GM20000 (cell line): Measurements from ENCODE around the gene USP1.

Experiments
- DNase-seq: peaks from one replicate; pipeline ENCODE4 v3.0.0; 2012; ENCODE audit warnings: low spot score
- TF ChIP-seq, protein P1 (sequence below): IDR thresholded peaks from 2 replicates; pipeline ENCODE4 v1.5.1; 2012; ENCODE audit warnings: mild to moderate bottlenecking, control low read depth; ENCODE audit errors: extremely low read depth, missing control alignments

Gene USP1

DNA sequence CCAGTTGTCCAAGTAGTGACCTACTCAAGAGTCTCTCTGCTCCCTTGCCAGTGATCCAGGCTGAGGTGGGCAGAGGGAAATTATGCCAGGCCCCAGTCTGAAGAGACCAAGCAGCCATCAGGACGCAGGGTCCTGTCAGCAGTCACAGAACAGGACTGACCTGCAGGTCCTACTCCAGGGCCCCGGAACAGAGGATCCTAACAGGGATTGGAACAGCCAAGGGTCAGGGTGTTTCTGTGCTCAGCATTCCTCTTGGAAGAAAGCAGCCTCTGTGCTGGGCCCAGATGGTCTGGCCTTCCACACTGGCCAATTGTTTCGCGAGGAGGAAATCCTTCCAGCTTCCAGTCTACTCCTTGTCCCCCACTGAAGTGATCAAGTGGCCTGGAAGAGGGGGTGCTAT, 41.6 kb upstream of the USP1 start:
- DNase-seq, result no peak
- TF ChIP-seq, protein P1, sequence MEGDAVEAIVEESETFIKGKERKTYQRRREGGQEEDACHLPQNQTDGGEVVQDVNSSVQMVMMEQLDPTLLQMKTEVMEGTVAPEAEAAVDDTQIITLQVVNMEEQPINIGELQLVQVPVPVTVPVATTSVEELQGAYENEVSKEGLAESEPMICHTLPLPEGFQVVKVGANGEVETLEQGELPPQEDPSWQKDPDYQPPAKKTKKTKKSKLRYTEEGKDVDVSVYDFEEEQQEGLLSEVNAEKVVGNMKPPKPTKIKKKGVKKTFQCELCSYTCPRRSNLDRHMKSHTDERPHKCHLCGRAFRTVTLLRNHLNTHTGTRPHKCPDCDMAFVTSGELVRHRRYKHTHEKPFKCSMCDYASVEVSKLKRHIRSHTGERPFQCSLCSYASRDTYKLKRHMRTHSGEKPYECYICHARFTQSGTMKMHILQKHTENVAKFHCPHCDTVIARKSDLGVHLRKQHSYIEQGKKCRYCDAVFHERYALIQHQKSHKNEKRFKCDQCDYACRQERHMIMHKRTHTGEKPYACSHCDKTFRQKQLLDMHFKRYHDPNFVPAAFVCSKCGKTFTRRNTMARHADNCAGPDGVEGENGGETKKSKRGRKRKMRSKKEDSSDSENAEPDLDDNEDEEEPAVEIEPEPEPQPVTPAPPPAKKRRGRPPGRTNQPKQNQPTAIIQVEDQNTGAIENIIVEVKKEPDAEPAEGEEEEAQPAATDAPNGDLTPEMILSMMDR, result no peak

DNA sequence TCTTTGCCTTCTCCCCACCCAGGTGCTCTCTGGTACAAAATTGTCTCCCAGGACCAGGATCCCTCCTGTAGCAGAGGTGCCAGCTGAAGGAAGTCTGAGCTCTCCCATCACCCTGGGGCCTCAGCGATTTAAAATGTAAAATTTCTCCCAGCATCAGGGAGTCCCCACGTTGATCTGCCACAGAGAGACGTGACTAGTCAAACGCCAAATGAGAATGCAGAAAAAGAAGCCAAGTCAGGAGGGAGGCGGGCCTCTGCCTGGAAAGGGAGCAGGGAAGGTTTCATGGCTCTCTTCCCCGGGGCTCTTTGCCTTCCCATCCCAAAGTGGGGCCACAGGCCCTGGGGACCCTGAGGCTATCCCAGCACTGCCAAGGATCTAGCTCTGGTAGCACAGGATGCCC, 40.0 kb upstream of the USP1 start:
- no peak for DNase-seq
- TF ChIP-seq, protein P1, result no peak

DNA sequence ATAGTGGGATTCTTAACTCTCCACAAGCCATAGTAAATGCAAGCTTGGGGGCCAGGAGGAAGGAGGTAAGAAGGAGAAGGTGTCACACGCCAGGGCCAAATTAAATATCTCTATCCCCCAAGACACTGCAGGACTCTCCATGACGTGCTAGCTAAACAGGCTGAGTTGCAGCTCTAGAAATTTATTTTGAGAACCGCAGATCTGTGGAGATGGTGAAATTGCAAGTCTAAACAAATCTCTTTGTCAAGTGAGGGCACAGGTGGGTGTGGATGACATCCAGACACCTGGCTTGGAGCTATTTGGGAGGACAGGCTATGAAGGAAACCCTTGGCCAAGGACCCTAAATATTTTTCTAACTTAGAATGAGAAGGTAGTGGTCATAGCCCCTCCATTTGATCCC, 39.5 kb upstream of the USP1 start:
- TF ChIP-seq, protein P1, result no peak
- DNase-seq, result no peak

DNA sequence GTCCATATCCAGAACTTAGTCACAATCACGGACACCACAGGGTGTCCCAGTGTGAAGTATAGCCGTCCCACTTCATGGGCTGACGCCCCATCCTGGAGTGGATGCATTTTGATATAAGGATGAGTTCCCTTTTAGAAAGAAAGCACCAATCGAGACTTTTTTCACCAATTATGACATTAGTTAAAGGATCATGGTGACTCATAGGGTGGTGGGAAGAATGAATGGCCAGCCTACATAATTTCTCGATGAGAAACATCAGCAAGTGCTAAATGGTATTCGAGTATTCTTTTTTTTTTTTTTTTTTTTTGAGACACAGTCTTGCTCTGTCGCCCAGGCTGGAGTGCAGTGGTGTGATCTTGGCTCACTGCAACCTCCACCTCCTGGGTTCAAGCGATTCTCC, 38.5 kb upstream of the USP1 start:
- TF ChIP-seq, protein P1, result no peak
- DNase-seq, result no peak

DNA sequence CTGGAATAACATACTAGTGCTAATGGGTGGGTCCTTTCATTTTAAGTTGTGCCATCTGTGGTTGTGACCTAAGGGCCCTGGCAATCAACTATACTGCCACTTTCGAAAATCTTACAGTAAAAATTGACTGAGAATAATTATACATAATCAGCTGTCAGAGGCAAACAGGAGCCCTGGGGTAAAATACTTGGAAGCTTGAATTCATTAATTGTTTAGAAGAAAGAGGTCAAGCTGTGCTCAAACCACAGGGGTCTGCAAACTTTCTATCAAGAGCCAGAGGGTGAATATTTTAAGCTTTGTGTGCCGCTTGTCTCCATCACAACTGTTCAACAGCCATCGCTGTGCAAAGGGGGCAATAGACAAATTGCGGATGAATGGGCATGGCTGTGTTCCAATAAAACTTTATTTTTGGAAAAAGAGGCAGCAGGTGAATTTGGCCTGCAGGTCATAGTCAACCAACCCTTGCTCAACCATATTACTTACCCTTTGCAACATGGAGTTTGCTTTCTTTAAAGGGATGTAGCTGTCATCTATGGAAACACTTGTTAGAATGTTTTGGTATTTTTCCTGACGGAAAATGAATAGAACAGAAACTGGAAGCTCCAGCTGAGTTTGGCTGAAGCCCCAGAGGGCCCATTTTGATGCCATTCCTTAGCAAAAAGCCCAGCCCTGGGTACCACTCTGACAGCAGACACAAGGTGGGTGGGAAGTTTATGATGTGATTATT, 35.7 kb upstream of the USP1 start:
- DNase-seq, result no peak

DNA sequence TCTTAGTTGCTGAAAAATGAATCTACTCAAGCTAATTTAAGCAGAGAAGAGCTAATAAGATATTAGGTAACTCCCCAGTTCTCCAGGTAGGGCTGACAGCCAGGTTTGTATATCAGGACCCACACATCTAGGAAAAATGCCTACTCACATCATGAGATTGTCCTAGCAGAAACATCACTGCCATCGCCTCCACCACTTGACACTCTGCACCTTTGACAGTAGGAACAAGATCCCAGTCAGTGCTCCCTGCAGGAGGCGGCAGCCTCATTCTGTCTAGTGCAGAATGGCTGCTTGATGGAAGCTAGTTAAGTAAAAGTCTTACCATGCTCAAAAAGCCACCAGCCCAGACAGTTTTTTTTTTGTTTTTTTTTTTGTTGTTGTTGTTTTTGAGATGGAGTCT, 31.6 kb upstream of the USP1 start:
- DNase-seq, result no peak
- TF ChIP-seq, protein P1, result no peak

More for the DNA sequence above, 35.7 kb upstream of the USP1 start:
- TF ChIP-seq, protein P1, result no peak

DNA sequence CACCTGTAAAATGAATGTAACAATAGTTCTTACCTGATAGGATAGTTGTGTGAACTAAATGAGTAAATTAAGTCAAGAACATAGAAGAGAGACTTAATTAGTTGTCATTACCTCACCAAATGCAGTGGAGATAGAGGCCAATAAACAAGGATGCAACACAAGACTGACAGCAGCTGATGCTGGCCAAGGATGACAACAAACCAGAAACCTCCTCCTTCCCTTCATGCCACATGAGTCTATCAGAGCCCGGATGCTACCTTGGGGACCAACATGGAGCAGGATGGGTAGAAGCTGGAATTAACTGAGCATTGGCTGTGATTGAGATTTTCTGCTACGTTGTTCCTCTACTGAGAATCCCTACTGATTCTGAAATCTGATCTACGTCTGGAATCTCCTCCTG, 30.3 kb upstream of the USP1 start:
- DNase-seq, result no peak
- TF ChIP-seq, protein P1, result no peak
